H9 (cell line): ENCODE results near the gene L1TD1. TPM values are rescaled to one million over a fixed set of nuclear protein-coding genes. Genes with fewer than 3 reads are reported as not detected.
A peak's percentile ranks its signal among the peaks of the same experiment; 100 is the strongest.

Experiments
- DNase-seq: peaks from one replicate; pipeline ENCODE4 v3.0.0-alpha.2; 2017
- H2AFZ ChIP-seq: one replicate; pipeline ENCODE4 v1.6.1; 2013; ENCODE audit warnings: mild to moderate bottlenecking, low read length, control low read depth, moderate library complexity
- H2AK5ac ChIP-seq: 2 replicates; pipeline ENCODE4 v1.6.1; 2013; ENCODE audit warnings: low read length, control low read depth, mixed read lengths; ENCODE audit not compliant: insufficient read length
- H2BK120ac ChIP-seq: one replicate; pipeline ENCODE4 v1.6.1; 2013; ENCODE audit warnings: low read depth, mild to moderate bottlenecking, low read length, control low read depth, inconsistent platforms; ENCODE audit not compliant: poor library complexity, severe bottlenecking
- H2BK12ac ChIP-seq: 2 replicates; pipeline ENCODE4 v1.6.1; 2013; ENCODE audit warnings: low read length, control low read depth, mixed read lengths, low read depth; ENCODE audit not compliant: insufficient read length
- H2BK15ac ChIP-seq: 2 replicates; pipeline ENCODE4 v1.6.1; 2013; ENCODE audit warnings: low read depth, low read length, control low read depth
- H2BK20ac ChIP-seq: one replicate; pipeline ENCODE4 v1.6.1; 2013; ENCODE audit warnings: low read depth, mild to moderate bottlenecking, low read length, control low read depth, inconsistent platforms; ENCODE audit not compliant: poor library complexity, severe bottlenecking
- H2BK5ac ChIP-seq: 2 replicates; pipeline ENCODE4 v1.6.1; 2013; ENCODE audit warnings: low read length, control low read depth, mixed read lengths; ENCODE audit not compliant: insufficient read length
- H3K14ac ChIP-seq: 2 replicates; pipeline ENCODE4 v1.6.1; 2013; ENCODE audit warnings: low read length, control low read depth; ENCODE audit not compliant: insufficient read depth
- H3K18ac ChIP-seq: 2 replicates; pipeline ENCODE4 v1.6.1; 2013; ENCODE audit warnings: low read depth, mild to moderate bottlenecking, mixed read lengths, low read length, control low read depth; ENCODE audit not compliant: insufficient read length
- H3K23ac ChIP-seq: 2 replicates; pipeline ENCODE4 v1.6.1; 2013; ENCODE audit warnings: low read length, control low read depth, mixed read lengths, low read depth; ENCODE audit not compliant: insufficient read length
- H3K23me2 ChIP-seq: 2 replicates; pipeline ENCODE4 v1.6.1; 2013; ENCODE audit warnings: low read depth, mild to moderate bottlenecking, mixed read lengths, low read length, control low read depth; ENCODE audit not compliant: insufficient read length, poor library complexity, severe bottlenecking
- H3K27ac ChIP-seq: 2 replicates; pipeline ENCODE4 v1.5.1; 2013; ENCODE audit warnings: low read length, control low read depth, mixed read lengths, low read depth; ENCODE audit not compliant: insufficient read length
- H3K27me3 ChIP-seq: 2 replicates; pipeline ENCODE4 v1.6.1; 2013; ENCODE audit warnings: low read length, control low read depth, inconsistent platforms; ENCODE audit not compliant: insufficient read depth
- H3K4ac ChIP-seq: 2 replicates; pipeline ENCODE4 v1.6.1; 2013; ENCODE audit warnings: low read depth, mild to moderate bottlenecking, control low read depth, inconsistent platforms, low read length, moderate library complexity
- H3K4me1 ChIP-seq: 2 replicates; pipeline ENCODE4 v1.6.1; 2013; ENCODE audit warnings: low read length, control low read depth, inconsistent platforms; ENCODE audit not compliant: insufficient read depth
- H3K4me2 ChIP-seq: 2 replicates; pipeline ENCODE4 v1.6.1; 2013; ENCODE audit warnings: low read length, control low read depth, mixed read lengths; ENCODE audit not compliant: insufficient read length, insufficient read depth
- H3K56ac ChIP-seq: 2 replicates; pipeline ENCODE4 v1.6.1; 2013; ENCODE audit warnings: low read depth, mild to moderate bottlenecking, mixed read lengths, low read length, control low read depth; ENCODE audit not compliant: insufficient read length
- H3K79me1 ChIP-seq: 2 replicates; pipeline ENCODE4 v1.6.1; 2013; ENCODE audit warnings: low read depth, mild to moderate bottlenecking, moderate library complexity, low read length, control low read depth, inconsistent platforms; ENCODE audit not compliant: insufficient read depth, poor library complexity, severe bottlenecking
- H3K79me2 ChIP-seq: 2 replicates; pipeline ENCODE4 v1.6.1; 2013; ENCODE audit warnings: low read length, control low read depth, inconsistent platforms; ENCODE audit not compliant: insufficient read depth
- H3K9ac ChIP-seq: 2 replicates; pipeline ENCODE4 v1.6.1; 2013; ENCODE audit warnings: low read length, control low read depth, mixed read lengths; ENCODE audit not compliant: insufficient read length; ENCODE audit errors: extremely low read depth
- H3K9me3 ChIP-seq: one replicate; pipeline ENCODE4 v1.6.1; 2013; ENCODE audit warnings: low read depth, low read length, inconsistent platforms; ENCODE audit not compliant: control insufficient read depth
- H3T11ph ChIP-seq: one replicate; pipeline ENCODE4 v1.6.1; 2013; ENCODE audit warnings: mild to moderate bottlenecking, low read length, control low read depth, inconsistent platforms
- H4K20me1 ChIP-seq: one replicate; pipeline ENCODE4 v1.6.1; 2013; ENCODE audit not compliant: control insufficient read depth, insufficient read length, insufficient read depth
- H4K5ac ChIP-seq: 2 replicates; pipeline ENCODE4 v1.6.1; 2013; ENCODE audit warnings: low read depth, mild to moderate bottlenecking, mixed read lengths, low read length, control low read depth; ENCODE audit not compliant: insufficient read length
- H4K8ac ChIP-seq: replicated peaks from 2 replicates; pipeline ENCODE4 v1.6.1; 2013; ENCODE audit warnings: low read length, control low read depth, mixed read lengths, low read depth; ENCODE audit not compliant: insufficient read length
- H4K91ac ChIP-seq: 2 replicates; pipeline ENCODE4 v1.6.1; 2013; ENCODE audit warnings: low read depth, mild to moderate bottlenecking, moderate library complexity, mixed read lengths, low read length, control low read depth; ENCODE audit not compliant: insufficient read length
- H3K27ac Mint-ChIP-seq, 3 experiments: 2 replicates in 2 of 3; 3 replicates in 1 of 3; pipeline ENCODE4 v1.8.0; 2020 to 2021; ENCODE audit warnings: mixed read lengths in 3 of 3, mild to moderate bottlenecking in 1 of 3, moderate library complexity in 1 of 3
- H3K27me3 Mint-ChIP-seq: 2 replicates; pipeline ENCODE4 v1.8.0; 2021; ENCODE audit warnings: low read depth, mild to moderate bottlenecking, moderate library complexity, mixed read lengths
- H3K36me3 Mint-ChIP-seq, 3 experiments: 2 replicates in 2 of 3; 3 replicates in 1 of 3; pipeline ENCODE4 v1.8.0; 2020 to 2021; ENCODE audit warnings: low read depth in 3 of 3, mixed read lengths in 3 of 3; ENCODE audit not compliant: insufficient read depth in 1 of 3
- H3K4me1 Mint-ChIP-seq, 2 experiments: 2 replicates each; pipeline ENCODE4 v1.8.0; 2020; ENCODE audit warnings: mixed read lengths in 2 of 2
- H3K4me3 Mint-ChIP-seq, 2 experiments: 2 replicates in 1 of 2; 3 replicates in 1 of 2; pipeline ENCODE4 v1.8.0; 2020 to 2021; ENCODE audit warnings: mild to moderate bottlenecking in 2 of 2, mixed read lengths in 2 of 2, moderate library complexity in 1 of 2
- H3K9me3 Mint-ChIP-seq, 2 experiments: 2 replicates in 1 of 2; 3 replicates in 1 of 2; pipeline ENCODE4 v1.8.0; 2020; ENCODE audit warnings: mild to moderate bottlenecking in 2 of 2, mixed read lengths in 2 of 2, moderate library complexity in 1 of 2
- WGBS: extraction: QIAGEN DNeasy Blood & Tissue Kit; methylation state at CpG from one replicate; pipeline ENCODE4 v1.1.7; 2013; ENCODE audit warnings: missing lambda C conversion rate, low lambda C conversion rate, mixed read lengths; ENCODE audit not compliant: insufficient read length; ENCODE audit errors: extremely low coverage; 5-methylcytosine and 5-hydroxymethylcytosine counted together
- total RNA-seq: library from RNA; stranded (reverse); gene quantifications from 2 replicates; pipeline ENCODE4 v1.2.1, GENCODE V29; 2021
- TF ChIP-seq, protein P1 (sequence below): fragments of 200-600 bp; sonication (generic); conservative IDR thresholded peaks from 3 replicates; pipeline ENCODE4 v1.8.0; 2021; ENCODE audit warnings: antibody characterized with exemption, mild to moderate bottlenecking

Gene L1TD1
- total RNA-seq, 1 experiment from 2014 or later: 422 TPM

DNA sequence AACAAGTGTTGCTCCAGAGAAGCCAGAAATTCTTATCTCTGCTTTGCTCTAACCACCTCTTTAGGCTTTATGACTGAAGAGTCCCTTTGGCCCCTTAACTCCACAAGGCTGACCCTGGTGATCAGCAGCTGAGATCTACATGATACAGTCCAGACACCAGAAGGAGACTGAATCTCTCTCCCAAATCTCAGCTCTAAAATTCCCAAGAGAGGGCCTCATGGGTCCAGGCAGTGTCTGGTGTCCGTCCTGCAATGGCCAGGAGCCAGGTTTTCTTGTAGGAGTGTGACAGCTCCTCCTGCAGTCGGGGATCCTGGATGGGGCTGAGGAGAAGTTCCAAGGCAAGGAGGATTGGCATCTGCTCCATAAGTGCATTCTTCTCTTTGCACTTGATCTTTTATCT, 35.3 kb downstream of the L1TD1 start:
- no CpG with 5 or more reads among the region's 2 CpGs for WGBS
- Histone ChIP-seq H4K20me1 (no peaks in the 10 kb centered on the region), H3K14ac (no peak overlapping the region), H4K5ac (no peak overlapping the region), H2BK120ac (no peak overlapping the region), H3K27me3 (no peaks in the 10 kb centered on the region), H3K27ac (no peak overlapping the region), H3K79me1 (no peaks in the 10 kb centered on the region), H2AFZ (no peak overlapping the region), H2BK15ac (no peak overlapping the region), H3K56ac (no peak overlapping the region), H3K23me2 (peaks cover 4% of the 10 kb centered on the region), H3T11ph (no peak overlapping the region), H3K23ac (no peak overlapping the region), H3K4me1 (peaks cover 4% of the 10 kb centered on the region; the same call in 1 of the 2 replicates), H2BK20ac (no peak overlapping the region), H4K8ac (no peak overlapping the region), H2AK5ac (no peak overlapping the region), H3K9ac (no peak overlapping the region), H2BK12ac (no peak overlapping the region), H4K91ac (no peak overlapping the region), H3K9me3 (no peaks in the 10 kb centered on the region), H2BK5ac (no peak overlapping the region), H3K79me2 (no peaks in the 10 kb centered on the region), H3K4ac (no peak overlapping the region), H3K18ac (no peak overlapping the region), H3K4me2 (no peak overlapping the region)
- TF ChIP-seq, protein P1, sequence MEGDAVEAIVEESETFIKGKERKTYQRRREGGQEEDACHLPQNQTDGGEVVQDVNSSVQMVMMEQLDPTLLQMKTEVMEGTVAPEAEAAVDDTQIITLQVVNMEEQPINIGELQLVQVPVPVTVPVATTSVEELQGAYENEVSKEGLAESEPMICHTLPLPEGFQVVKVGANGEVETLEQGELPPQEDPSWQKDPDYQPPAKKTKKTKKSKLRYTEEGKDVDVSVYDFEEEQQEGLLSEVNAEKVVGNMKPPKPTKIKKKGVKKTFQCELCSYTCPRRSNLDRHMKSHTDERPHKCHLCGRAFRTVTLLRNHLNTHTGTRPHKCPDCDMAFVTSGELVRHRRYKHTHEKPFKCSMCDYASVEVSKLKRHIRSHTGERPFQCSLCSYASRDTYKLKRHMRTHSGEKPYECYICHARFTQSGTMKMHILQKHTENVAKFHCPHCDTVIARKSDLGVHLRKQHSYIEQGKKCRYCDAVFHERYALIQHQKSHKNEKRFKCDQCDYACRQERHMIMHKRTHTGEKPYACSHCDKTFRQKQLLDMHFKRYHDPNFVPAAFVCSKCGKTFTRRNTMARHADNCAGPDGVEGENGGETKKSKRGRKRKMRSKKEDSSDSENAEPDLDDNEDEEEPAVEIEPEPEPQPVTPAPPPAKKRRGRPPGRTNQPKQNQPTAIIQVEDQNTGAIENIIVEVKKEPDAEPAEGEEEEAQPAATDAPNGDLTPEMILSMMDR: no peak
- Mint-ChIP-seq H3K9me3 (no peaks in the 10 kb centered on the region), H3K27ac (peak overlapping the region in 1 of 3 experiments; percentile 33; a peak in 2 of 7 replicates), H3K4me1 (peaks cover 44 to 50% of the 10 kb centered on the region in 2 experiments), H3K36me3 (peaks cover 24 to 37% (median 32%) of the 10 kb centered on the region in 3 experiments), H3K4me3 (no peak overlapping the region), H3K27me3 (no peaks in the 10 kb centered on the region)
- DNase-seq: no peak
